ENCODE data around the gene PRRC1.
"Not testable (repeated sequence)": the region's sequence is repeated elsewhere in the genome, so short reads cannot be mapped to it uniquely, and the experiment has no call there.

PRRC1 gene

DNA sequence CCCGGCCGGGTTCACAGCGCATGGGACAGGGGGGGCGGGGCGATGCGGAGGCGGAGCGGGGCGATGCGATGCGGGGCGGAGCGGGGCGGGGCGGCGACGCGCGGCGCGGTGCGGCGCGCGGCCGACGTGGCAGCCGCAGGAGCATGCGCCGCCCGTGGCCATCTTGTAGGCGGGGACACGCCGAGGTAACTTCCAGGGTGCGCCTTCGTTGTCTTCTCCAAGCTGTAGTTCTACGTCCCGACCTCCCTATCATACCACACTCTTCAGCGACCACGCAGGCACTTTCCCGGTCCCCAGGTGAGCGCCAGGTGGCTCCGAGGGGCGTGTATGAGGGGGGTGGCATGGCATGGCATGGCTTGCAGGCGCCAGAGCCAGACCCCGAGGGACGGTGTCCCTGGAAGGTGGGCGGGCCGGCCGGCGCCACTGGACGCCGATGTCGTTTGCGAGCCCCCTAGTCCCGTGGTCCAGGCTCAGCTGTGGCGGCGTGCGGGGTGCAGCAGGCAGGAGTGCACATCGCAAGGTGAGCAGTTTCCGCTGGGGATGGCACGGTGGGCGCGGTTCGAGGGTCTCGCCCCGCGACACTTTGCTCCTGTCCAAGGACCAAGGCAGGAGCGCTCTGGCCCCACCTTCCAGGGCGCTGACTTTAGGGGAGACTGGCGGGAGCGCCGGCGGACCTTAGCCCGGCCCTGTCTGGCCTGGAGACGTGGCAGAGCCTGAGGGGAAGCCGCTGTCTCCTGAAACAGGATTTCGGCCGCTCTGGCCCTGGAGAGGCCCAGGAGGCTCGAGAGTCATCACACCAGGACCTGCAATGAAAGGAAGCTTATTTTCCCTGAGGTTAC, at the start of gene PRRC1:
Gene PRRC1 (plus strand): TSS at position 161 of the 839 bp plus-strand sequence. CDS start 5,840 bp downstream, outside the sequence.
- DNase-seq (ENCODE audit: low read depth in 2 of 2), result peak; percentile 70 to 77

DNA sequence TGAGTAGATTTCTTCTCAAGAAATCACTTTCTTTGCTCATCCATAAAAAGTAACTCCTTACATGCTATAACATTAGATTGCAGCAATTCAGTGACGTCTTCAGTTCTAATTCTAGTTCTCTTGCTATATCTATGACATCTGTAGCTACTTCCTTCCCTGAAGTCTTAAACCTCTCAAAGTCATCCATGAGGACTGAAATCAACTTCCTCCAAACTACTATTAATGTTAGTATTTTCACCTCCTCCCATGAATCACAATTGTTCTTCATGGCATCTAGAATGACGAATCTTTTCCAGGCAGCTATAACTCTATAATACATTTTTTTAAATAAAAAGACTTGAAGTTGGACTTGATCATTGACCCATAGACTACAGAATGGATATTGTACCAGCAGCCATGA, 46.2 kb upstream of the PRRC1 start:
- DNase-seq (ENCODE audit: low read depth in 2 of 2), result no peak

DNA sequence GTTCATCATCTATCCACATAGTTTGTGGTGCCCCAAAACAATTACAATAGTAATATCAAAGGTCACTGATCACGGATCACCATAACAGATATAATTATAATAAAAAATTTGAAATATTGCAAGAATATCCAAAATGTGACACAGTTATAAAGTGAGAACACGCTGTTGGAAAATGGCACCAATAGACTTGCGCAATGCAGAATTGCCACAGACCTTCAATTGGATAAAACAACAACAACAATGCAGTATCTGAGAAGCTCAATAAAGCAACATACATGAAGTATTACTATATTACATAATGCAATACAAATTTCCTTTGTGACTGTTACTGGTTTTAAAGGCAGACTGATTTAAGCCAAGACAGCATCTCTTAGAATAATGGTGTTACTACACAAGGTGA, 44.7 kb upstream of the PRRC1 start:
- DNase-seq (ENCODE audit: low read depth in 2 of 2), result no peak

DNA sequence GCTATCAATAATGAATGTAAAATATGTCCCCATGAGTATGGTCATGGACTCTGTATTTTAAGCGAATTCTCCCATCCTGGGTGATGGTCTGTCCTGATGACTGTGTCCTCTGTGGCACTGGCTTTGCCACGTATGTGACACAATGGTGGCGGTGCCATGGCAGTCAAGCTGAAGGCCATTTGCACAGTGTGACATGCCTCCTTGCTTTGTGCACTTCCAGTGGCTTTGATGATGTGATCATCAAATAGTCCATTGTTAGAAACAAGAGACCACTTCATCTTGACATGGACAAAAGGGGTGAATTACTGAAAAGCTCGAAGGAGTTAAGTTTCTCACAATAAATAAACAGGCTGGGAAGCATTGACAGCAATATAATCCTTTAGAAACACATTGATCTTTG, 31.0 kb upstream of the PRRC1 start:
- no peak for DNase-seq (ENCODE audit: low read depth in 2 of 2)

DNA sequence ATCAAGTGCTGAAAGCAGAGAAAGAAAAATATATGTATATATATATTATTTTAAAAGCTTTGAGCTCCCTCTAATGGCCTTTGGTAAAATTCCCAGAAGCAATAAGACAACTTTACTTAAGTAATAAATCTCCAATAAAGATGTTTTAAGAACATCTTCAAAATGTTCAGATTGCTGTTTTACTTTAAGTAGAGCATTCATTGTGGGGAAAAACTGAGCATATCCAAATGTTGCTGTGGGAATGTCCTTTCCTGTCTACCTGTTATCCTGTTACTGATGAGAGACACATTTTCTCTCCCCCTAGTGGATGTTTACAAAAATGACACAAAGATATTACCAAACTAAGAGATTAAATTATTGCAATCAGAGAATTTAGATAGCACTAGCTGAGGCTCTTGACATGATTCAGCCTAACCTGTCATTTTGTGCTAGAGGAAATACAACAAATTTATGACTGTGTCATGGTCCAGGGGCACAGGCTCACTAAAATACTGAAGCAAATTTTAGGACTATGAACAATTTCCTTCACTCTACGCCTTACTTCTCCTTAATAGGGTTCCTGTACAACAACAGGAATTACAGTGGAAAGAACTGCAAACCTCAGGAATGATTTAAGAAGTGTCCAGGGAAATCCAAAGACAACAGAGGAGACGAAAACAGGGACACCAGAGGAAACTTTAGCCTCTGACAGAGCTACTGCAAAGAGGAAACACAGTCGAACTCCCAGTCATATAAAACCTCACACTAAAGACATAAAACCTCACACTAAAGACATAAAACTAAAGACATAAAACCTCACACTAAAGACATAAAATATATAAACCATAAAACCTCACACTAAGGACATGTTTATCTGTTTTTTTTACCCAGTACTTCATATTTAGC, 24.3 kb upstream of the PRRC1 start:
- no peak for DNase-seq (ENCODE audit: low read depth in 2 of 2)

DNA sequence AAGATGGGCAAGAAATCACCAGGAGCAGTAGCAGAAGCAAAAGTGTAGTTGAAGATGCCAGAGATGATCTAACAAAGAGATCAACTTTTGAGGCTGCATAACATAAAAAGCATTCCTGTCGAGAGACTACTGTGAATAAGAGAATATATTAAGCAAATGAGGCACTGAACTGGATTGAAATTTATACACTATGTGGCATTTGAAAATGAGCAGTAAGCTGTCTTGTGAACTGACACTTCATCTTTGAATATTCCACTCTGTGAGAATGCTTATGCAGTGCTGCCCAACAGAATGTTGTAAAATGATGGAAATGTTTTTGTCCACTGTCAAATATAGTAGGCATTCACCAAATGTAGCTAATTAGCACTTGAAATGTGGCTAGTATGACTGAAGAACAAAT, 18.9 kb upstream of the PRRC1 start:
- no peak for DNase-seq (ENCODE audit: low read depth in 2 of 2)

DNA sequence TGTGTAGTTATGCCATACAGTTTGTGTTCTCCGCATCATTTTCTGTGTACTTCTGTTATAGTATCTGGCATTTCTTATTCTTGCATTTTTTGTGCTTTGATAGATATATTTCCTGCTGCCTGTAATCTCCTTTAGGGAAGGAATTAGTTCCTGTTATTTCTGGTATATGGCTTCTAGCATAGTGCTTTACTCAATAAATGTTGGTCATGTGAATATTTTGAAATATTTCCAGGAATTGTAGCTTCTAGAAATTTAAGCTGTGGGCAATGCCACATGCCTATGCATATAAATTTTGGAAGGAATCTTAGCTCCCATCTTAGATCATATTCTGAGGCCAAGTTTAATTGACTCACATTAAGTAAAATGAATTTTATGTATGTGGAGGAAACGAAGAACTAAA, 11.5 kb upstream of the PRRC1 start:
- no peak for DNase-seq (ENCODE audit: low read depth in 2 of 2)

DNA sequence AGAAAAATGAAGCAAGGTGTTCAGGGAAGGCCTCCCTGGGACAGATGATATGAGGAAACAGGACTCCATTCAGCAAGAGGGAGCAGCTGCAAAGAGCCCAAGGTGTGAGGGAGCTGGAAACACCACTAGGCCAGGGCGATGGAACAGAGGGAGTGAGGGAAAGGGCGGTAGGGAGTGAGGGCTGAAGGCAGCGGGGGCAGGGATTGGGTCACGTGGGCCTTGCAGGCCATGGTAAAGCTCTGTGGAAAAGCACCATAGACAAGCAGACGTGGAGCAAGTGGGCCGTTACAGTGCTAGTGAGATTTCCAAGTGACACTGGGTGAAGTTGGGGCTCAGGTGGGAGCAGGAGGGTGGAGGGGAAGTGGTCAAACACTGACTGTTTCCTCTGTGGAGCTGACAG, 10.8 kb upstream of the PRRC1 start:
- no peak for DNase-seq (ENCODE audit: low read depth in 2 of 2)

DNA sequence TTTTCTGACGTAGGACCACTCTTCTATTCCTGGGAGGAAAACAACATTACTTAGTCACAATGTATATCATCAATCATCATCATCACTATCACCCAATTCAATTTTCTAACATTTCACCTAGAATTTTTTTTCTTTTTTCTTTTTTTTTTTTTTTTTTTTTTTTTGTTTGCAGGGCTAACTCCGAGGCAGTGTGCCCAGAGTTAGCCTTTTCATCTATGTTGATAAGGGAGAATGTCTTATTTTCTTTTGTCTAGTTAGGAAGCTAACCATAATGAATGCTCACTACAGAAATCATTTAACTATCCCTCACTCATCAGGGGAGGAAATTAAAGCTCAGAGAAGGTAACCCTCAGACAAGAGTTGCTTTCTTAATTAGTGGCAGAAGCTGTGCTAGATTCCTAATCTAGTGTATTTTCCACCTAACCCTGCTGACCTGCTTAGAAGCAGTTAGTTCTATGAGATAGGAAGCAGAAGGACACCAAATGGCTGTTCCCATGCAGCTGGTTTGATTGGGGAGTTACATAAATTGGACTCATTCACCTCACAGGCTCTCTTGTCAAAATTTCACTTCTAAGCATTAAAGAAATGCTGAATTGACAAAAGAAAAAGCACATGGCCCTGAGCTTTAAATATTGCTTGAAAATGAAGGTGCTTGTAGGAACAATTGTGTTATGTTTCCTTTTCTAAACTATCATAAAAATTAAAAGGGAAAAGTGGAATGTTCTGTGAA, 8.6 kb upstream of the PRRC1 start:
- no peak for DNase-seq (ENCODE audit: low read depth in 2 of 2)

DNA sequence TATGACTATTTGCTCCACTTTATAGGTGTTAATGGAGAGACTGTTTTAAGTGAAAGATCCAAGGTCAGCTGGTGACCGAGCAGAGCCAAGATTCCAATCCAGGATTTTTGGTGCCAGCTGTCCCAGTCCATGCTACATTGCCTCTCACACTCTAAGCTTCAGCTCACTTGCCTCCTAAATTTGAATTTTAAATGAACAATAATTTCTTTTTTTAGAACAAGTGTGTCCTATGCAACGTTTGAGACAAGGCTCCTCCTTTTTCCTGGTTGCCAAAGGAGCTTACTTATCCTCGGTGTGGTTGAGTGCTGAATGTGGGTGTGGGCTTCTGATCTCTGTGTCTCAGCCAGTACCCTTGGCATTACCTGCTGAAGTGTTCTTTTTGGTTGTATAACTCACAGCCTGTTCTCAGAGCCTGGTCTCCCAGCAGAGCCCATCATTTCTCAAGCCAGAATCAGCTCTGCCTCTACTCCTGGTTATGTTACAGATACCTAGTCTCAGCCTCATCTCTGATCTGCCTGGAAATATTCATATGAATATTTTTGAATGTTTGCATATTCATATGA, 4.0 kb upstream of the PRRC1 start:
- DNase-seq (ENCODE audit: low read depth in 2 of 2), result no peak

DNA sequence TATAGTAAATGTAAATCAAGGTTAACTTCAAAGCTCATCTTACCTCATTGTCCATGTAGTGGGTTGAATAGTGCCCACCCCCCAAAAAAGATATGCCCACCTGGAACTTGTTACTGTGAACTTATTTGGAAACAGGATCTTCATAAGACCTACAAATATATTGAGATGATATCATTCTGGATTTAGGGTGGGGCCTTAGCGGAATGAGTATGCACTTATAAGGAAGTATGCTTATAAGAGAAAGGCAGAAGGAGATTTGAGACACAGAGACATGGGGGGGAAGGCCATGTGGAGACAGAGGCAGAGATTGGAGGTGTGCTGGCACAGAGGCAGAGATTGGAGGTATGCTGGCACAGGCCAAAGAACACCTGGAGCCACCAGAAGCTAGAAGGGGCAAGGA, 2.6 kb upstream of the PRRC1 start:
- DNase-seq (ENCODE audit: low read depth in 2 of 2), result no peak

DNA sequence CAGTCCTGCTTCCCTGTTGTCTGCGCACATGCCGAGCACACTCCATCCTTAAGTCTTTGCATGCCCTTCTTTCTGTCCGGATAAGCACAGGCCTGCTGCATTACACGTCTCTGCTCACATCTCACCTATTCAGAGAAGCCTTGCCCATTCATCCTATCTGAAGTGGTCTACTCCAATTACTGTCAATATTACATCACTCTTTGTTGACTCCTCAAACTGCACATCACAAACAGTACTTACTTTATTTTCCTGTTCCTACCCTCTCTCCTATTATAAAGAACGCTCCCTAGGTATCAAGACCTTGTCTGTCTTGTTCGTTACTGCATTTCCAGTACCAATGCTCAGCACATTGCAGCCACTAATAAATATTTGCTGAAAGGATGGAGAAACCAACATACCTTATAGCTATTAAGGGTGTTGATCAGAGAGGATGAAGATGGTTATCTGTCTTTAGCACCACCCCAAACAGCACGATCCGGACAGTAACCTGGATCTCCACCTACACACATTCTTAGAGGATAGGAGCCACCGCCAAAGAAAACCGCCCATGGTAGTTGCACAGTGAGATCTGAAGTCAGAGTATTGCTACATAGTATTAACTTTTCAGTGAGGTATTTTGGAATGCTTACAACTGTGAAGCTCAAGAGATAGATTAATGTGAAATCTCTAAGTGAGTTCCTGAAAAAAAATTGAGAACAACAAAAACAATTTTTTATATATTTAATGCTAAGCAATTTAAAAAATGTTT, 1.6 kb upstream of the PRRC1 start:
- DNase-seq (ENCODE audit: low read depth in 2 of 2), result no peak

DNA sequence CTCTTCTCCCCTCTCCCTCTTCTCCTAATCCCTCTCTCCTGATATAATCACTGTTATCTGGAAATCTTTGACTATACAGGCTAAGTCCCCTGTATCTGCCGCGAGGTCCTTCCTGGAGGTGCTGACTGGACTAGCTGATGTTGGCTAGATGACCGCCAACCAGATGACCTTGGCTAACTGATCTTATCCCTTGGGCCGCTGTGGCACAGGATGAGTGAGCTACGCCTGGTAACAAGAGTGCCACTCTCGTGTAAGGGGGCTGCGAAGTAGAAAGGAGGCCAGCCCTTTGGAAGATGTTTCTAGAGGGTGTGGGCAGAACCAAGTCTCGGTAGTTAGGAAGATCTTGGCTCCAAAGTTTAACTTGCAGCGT, 345 bp upstream of the PRRC1 start:
- DNase-seq (ENCODE audit: low read depth in 2 of 2), result no peak

DNA sequence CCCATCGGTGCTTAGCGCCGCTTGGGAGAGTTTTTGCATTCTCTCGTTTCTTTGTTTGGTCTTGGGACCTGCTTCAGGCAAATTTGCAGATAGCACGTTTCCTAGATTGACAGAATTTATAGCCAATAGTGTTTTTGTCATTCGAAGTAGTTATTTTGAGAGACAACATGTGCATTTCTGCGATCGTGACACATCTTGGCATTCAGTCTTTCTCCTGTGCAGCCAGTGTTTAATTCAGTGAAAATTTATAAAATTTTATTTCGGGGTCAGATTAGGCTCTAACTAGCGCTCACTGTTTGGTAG, 830 bp downstream of the PRRC1 start:
- DNase-seq (ENCODE audit: low read depth in 2 of 2), result no peak

DNA sequence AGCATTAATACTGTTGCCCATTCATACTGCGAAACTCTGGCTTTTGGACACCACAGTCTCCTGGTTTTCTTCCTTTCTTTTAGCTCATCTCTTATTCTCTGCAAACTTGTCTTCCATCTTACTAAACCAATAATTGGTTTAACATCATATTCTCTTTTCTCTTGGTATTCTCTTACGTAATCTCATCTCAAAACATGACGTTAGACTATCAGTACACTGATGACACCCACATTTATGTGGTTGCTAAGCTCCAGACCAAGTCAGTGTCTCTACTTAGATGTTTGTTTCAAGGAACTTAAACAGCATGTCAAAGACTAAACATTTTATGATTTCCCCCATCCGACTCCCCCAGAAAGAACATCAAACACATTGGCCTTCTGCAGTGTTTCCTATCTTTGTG, 2.1 kb downstream of the PRRC1 start:
- DNase-seq (ENCODE audit: low read depth in 2 of 2), result no peak

DNA sequence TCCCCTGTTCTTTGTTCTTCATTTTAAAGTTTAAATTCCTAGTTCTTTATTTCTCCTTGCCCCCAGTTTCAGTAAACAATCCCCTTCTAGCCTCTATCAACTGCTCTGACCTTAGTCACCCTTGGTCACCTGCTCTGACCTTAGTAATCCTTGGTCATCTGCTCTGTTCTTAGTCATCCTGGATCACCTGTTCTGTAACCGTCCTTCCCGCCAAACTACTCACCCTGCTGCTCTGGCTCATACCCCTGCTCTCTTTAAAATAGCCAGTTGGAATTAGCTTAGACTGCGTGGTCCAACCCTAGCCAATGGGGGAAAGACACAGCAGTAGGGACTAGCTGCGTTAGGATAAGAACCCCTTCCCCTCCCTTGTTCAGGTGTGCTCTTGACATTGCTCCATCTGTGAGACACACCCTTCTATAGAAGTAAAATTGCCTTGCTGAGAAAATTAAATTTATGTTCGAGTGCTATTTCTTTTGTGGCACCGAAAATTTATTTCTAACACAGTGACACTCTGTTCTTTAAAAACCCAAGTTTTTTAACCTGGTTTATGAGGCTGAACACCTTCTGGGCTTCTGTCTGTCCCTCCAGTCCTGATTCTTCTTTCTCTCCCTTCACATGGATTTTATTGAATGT, 3.8 kb downstream of the PRRC1 start:
- DNase-seq (ENCODE audit: low read depth in 2 of 2), result no peak

DNA sequence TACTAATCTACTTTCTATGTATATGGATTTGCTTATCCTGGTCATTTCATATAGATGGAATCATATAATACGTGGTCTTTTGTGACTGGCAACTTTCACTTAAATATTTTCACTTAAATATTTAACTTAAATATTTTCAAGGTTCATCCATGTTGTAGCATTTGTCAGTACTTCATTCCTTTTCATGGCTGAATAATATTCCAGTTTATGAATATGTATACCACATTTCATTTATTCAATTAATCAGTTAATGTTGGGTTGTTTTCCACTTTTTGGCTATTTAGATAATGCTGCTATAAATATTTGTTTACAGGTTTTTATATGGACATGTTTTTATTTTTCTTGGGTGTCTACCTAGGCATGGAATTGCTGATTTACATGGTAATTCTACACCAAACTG, 7.7 kb downstream of the PRRC1 start:
- no peak for DNase-seq (ENCODE audit: low read depth in 2 of 2)

DNA sequence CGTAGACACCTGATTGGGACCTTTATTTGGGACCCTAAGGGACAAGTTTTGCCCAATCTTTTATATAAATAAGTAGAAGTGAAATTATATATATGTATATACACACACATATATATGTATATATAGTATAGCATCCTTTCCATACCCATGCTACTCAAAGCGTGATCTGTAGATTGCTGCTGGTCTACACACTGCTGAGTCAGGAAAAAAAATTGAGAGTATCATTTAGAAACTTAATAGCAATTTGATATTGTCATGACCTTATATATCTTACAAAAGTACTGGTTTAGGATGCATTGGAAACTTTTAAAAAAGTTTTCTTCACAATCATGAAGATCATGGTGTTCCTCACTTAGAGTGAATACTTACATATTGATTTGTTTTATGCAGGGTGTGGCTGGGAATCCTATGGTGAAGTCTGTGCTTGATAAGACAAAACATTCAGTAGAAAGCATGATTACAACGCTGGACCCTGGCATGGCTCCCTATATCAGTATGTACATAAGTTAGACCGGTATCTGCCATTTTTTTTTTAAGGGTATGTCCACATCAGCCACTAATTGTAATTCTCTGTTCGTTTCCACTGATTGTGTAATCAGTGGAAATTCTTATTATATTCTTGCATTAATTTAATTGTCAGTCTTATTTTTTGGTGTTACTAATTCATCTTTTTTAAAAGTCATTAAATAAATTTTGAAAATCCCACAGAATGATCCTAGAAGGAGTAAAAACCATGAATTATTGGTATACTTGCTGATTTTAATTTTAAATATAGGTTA, 12.7 kb downstream of the PRRC1 start:
- DNase-seq (ENCODE audit: low read depth in 2 of 2), result no peak

DNA sequence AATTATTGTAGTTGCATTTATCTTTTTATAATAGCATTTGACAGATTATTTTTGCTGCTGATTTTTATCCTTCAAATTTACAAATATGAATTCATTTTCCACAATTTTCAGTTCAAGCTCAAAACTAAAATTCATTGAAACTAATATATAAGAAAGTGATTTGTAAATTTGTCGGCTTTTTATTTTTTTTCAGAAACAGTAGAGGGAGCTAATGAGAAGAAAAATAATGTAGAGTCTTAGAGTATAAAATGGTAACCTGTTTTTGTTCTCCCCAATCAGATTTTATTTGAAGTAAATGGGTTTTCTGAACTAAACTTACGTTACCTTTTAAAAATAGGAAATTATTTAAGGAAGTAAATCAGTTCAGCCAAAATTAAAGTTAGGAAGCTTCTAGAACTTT, 19.2 kb downstream of the PRRC1 start:
- DNase-seq (ENCODE audit: low read depth in 2 of 2), result no peak

DNA sequence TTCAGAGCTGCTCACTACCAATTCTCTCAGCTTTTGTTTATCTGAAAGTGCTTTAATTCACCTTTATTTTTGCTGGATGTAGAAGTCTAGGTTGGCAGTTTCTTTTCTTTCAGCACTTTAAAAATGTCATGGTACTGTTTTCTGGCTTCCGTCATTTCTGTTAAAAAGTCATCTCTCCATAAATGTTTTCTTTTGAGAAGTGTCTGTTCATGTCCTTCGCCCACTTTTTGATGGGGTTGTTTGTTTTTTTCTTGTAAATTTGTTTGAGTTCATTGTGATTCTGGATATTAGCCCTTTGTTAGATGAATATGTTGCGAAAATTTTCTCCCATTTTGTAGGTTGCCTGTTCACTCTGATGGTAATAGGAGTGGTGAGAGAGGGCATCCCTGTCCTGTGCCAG, 23.1 kb downstream of the PRRC1 start:
- DNase-seq (ENCODE audit: low read depth in 2 of 2), result not testable (repeated sequence)
